CD4-positive, alpha-beta T cell treated with Interleukin-4 for 4 hours (primary cell): ENCODE results near the gene CHRM4.
A peak's percentile ranks its signal among the peaks of the same experiment; 100 is the strongest.

ENCODE experiments used
- DNase-seq: peaks from one replicate; pipeline ENCODE4 v3.0.0-alpha.2; 2020

CHRM4 gene

GRCh38 chr11:46402957-46403902, 11.7 kb upstream of the CHRM4 start:
- DNase-seq = no peak

GRCh38 chr11:46397526-46397925, 6.0 kb upstream of the CHRM4 start:
- no peak for DNase-seq

GRCh38 chr11:46393759-46394158, 2.2 kb upstream of the CHRM4 start:
- no peak for DNase-seq

- no peak for DNase-seq
These were observed 1.6 kb upstream of the CHRM4 start for GRCh38 chr11:46393231-46393616.

- DNase-seq = peak; percentile 68
These were observed 1.1 kb upstream of the CHRM4 start for GRCh38 chr11:46392421-46393230.

- DNase-seq = no peak
These were observed 394 bp downstream of the CHRM4 start for GRCh38 chr11:46391186-46391577.

- DNase-seq = no peak
These were observed 1.0 kb downstream of the CHRM4 start for GRCh38 chr11:46390331-46391171.

GRCh38 chr11:46389450-46390330, 1.9 kb downstream of the CHRM4 start:
- DNase-seq = peak; percentile 18

- DNase-seq = no peak
These were observed 2.7 kb downstream of the CHRM4 start for GRCh38 chr11:46388619-46389449.

GRCh38 chr11:46387919-46388618, 3.5 kb downstream of the CHRM4 start:
- no peak for DNase-seq

GRCh38 chr11:46387456-46387855, 4.1 kb downstream of the CHRM4 start:
- no peak for DNase-seq

GRCh38 chr11:46386674-46387073, 4.9 kb downstream of the CHRM4 start:
- no peak for DNase-seq

GRCh38 chr11:46386005-46386578, 5.5 kb downstream of the CHRM4 start:
- DNase-seq = no peak

GRCh38 chr11:46385169-46386004, 6.2 kb downstream of the CHRM4 start:
- DNase-seq = no peak

- no peak for DNase-seq
These were observed 7.4 kb downstream of the CHRM4 start for GRCh38 chr11:46383974-46384701.

GRCh38 chr11:46383404-46383758, 8.2 kb downstream of the CHRM4 start:
- no peak for DNase-seq

- DNase-seq = no peak
These were observed 8.8 kb downstream of the CHRM4 start for GRCh38 chr11:46382646-46383403.
